HG02885 (cell line): Measurements from ENCODE around the gene TAF11L2.
"Not testable (repeated sequence)": the region's sequence is repeated elsewhere in the genome, so short reads cannot be mapped to it uniquely, and the experiment has no call there.

Experiments
- ATAC-seq: cut with Tn5 transposase; IDR thresholded peaks from one replicate; pipeline ENCODE4 v1.9.1; 2021; ENCODE audit warnings: mild to moderate bottlenecking; ENCODE audit not compliant: unreplicated experiment, poor library complexity

The TAF11L2 gene

DNA sequence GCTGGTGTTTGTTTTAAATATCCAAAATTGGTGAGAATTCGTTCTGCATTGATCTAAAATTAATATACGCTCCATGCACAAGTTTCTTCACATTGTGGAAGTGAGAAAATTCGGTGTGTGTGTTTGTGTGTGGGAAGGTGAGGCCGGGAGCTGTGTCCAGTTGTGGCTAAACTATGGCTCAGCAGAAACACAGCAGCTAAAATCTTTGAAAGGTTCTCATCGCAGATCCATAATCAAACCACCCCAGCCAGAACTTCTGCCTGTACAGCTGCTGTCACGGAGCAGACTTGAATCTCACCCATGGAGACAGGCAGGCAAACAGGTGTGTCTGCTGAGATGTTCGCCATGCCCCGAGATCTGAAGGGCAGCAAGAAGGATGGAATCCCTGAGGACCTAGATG, at the start of gene TAF11L2:
Gene TAF11L2 (plus strand): TSS at position 301 of the 400 bp plus-strand sequence.
- not testable (repeated sequence) for ATAC-seq

DNA sequence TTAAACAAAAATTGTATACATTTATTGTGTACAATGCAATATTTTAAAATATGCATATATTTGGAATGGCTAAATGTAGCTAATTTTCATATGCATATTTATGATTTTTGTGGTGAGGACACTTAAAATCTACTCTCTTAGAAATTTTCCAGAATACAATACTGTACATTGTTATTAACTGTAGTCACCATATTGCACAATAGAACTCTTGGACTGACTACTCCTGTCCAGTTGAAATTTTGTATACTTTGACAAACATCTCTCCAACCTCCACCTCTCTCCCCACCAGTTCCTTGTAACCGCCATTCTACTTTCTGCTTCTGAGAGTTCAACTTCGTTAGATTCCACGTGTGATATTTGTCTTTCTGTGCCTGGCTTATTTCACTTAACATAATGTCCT, 49.2 kb upstream of the TAF11L2 start:
- ATAC-seq, result no peak

GRCh38 chr5:17452936-17453335, 45.1 kb upstream of the TAF11L2 start:
- no peak for ATAC-seq

GRCh38 chr5:17455942-17456341, 42.1 kb upstream of the TAF11L2 start:
- no peak for ATAC-seq

DNA sequence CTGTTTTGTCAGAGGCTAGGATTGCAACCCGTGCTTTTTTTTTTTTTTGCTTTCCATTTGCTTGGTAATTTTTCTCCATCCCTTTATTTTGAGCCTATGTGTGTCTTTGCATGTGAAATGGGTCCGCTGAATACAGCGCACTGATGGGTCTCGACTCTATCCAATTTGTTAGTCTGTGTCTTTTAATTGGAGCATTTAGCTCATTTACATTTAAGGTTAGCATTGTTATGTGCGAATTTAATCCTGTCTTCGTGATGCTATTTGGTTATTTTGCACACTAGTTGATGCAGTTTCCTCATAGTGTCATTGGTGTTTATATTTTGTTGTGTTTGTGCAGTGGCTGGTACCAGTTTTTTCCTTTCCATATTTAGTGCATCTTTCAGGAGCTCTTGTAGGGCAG, 36.2 kb upstream of the TAF11L2 start:
- ATAC-seq, result no peak

GRCh38 chr5:17463653-17464052, 34.4 kb upstream of the TAF11L2 start:
- no peak for ATAC-seq

- no peak for ATAC-seq
These were observed 28.0 kb upstream of the TAF11L2 start for GRCh38 chr5:17470064-17470463.

- ATAC-seq, result peak; percentile 75
These were observed 23.0 kb upstream of the TAF11L2 start for GRCh38 chr5:17475064-17475463.

DNA sequence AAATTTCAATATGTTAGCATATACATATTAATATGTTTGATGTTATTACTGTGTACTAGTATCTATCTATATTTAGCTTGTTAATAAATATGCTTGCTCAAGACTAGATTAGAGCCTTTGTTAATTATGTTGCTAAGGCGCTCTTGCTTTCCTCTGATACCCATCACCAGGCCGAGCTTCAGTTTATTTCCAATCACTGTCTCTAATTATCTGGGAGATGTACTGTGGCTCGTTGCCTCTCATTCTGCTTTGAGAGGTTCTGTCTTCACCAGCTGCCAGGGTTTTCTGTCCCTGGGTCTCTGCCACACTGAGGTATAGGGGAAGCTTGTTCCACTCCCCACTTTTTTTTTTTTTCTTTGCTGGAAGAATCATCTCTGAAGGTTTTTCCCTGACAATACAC, 21.0 kb upstream of the TAF11L2 start:
- ATAC-seq, result no peak

- ATAC-seq, result no peak
These were observed 20.3 kb upstream of the TAF11L2 start for GRCh38 chr5:17477573-17478265.

DNA sequence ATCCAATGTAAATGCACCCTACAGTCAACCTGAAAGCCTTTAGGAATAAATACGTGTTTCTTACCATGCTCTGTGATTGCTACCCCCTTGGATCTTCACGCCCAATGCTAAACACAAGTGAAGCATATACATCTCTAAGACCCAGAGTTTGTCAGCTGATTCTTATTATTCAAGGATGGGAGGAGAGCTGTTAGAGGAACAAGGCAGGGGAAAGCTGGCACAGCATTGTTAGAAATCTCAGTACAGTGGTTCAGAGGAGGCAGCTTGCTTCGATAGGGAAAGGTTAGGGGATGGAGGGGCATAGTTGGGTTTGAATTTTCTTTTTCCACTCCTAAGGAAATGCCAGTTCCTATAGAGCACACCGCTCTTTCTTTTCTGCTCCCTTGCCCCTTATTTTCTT, 16.7 kb upstream of the TAF11L2 start:
- ATAC-seq, result no peak

GRCh38 chr5:17482790-17483189, 15.2 kb upstream of the TAF11L2 start:
- no peak for ATAC-seq

GRCh38 chr5:17486464-17487173, 11.4 kb upstream of the TAF11L2 start:
- not testable (repeated sequence) for ATAC-seq

- no peak for ATAC-seq
These were observed 10.9 kb upstream of the TAF11L2 start for GRCh38 chr5:17487174-17487512.

DNA sequence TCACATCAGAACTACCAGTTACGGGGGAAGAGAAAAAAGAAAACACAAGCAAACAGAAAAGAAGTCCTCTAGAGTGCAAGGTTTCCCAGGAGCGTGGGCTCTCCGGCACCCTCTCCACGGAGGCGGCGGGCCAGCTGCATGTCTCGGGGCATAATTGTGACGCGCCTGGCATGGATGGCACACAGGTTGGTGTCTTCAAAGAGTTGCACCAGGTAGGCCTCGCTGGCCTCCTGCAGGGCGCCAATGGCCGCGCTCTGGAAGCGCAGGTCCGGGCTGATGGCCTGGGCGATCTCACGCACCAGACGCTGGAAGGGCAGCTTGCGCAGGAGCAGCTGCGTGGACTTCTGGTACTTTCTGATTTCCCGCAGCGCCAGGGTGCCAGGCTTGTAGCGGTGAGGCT, 6.8 kb upstream of the TAF11L2 start:
- ATAC-seq, result not testable (repeated sequence)

DNA sequence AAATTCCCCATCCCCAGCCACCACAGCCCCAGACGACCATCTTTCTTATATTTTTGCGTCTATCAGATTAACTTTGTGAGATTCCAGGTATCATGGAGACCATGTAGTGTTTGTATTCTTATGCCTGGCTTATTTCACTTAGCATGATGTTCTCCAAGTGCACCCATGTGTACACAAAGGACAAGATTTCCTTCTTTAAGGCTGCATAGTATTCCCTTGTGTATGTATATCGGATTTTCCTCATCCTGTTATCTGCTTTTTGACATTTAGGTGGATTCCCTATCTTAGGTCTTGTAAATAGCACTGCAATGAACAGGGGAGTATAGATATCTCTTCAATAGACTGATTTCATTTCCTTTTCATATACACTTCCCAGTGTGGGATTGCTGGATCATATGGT, 5.3 kb upstream of the TAF11L2 start:
- ATAC-seq, result no peak

GRCh38 chr5:17497446-17497845, 585 bp upstream of the TAF11L2 start:
- ATAC-seq, result no peak

DNA sequence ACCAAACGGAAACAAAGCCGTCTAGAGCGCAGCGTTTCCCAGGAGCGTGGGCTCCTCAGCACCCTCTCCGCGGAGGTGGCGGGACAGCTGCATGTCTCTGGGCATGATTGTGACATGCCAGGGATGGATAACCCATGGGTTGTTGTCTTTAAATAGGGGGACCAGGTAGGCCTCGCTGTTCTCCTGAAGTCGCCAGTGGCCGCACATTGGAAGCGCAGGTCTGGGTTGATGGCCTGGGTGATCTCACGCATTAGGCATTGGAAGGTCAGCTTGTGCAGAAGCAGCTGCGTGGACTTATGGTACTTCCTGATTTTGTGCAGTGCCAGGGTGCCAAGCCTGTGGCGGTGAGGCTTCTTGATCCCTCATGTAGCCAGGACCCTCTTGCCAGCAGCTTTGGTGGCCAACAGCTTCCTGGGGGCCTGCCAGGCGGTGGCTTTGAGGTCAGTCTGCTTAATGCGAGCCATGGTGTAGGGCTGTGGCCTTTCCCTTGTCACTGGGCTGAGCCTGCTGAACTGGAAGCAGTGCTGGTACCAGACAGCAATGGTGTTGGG, 13.8 kb downstream of the TAF11L2 start:
- ATAC-seq, result no peak

DNA sequence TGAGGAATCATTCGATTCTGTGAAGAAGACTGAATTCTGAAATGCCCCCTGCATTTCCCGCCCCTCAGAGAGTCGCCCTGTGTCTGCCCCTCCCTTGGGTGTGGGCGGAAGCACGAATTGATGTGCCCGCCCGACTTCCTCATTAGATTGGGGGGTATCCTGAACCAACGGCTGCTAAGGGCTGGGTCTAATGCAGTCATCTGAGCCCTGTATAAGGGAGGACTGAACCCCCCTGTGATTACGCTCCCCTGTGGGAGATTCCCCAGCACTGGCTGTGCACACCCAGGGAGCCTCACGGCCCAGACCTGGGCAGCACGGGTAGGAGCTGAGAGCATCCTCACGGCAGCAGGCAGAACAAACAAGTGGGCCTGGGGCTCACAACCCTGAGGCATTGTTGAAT, 19.5 kb downstream of the TAF11L2 start:
- not testable (repeated sequence) for ATAC-seq

DNA sequence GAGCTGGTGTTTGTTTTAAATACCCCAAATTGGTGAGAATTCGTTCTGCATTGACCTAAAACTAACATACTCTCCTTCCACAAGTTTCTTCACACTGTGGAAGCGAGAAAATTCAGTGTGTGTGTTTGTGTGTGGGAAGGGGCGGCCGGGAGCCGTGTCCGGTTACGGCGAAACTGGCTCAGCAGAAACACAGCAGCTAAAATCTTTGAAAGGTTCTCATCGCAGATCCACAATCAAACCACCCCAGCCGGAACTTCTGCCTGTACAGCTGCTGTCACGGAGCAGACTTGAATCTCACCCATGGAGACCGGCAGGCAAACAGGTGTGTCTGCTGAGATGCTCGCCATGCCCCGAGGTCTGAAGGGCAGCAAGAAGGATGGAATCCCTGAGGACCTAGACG, 20.0 kb downstream of the TAF11L2 start, which contains the start of gene TAF11L3:
Gene TAF11L3 (plus strand): TSS at position 301 of the 400 bp plus-strand sequence.
- ATAC-seq, result not testable (repeated sequence)

- not testable (repeated sequence) for ATAC-seq
These were observed 21.5 kb downstream of the TAF11L2 start for GRCh38 chr5:17519508-17519907.

- not testable (repeated sequence) for ATAC-seq
These were observed 23.5 kb downstream of the TAF11L2 start, which contains the start of gene TAF11L4 for GRCh38 chr5:17521501-17521900. TSS of gene TAF11L4 (plus strand) at chr5:17521801.
